DOHH2 (cell line): Measurements from ENCODE around the gene CRCP.
"Not testable (repeated sequence)": the region's sequence is repeated elsewhere in the genome, so short reads cannot be mapped to it uniquely, and the experiment has no call there.

Experiments used
- H3F3A ChIP-seq: fragments of 200-600 bp; sonication (generic), shearing (Covaris generic); 2 replicates; pipeline ENCODE4 v1.6.0; 2016; ENCODE audit warnings: antibody characterized with exemption, mild to moderate bottlenecking; ENCODE audit not compliant: control insufficient read depth, insufficient read depth
- H3K27ac ChIP-seq: fragments of 200-600 bp; sonication (generic); 2 replicates; pipeline ENCODE4 v1.5.1; 2014; ENCODE audit warnings: low read depth, mild to moderate bottlenecking, low read length, moderate library complexity
- H3K27me3 ChIP-seq: fragments of 200-600 bp; sonication (generic); 2 replicates; pipeline ENCODE4 v1.6.1; 2014; ENCODE audit warnings: mild to moderate bottlenecking, low read length, mixed read lengths; ENCODE audit not compliant: control insufficient read depth
- H3K36me3 ChIP-seq: fragments of 200-600 bp; sonication (generic); 2 replicates; pipeline ENCODE4 v1.6.1; 2014; ENCODE audit warnings: mild to moderate bottlenecking, low read length, moderate library complexity, mixed read lengths; ENCODE audit not compliant: control insufficient read depth
- H3K4me1 ChIP-seq: fragments of 200-600 bp; sonication (generic); 2 replicates; pipeline ENCODE4 v1.6.1; 2014; ENCODE audit warnings: mild to moderate bottlenecking, low read length, mixed read lengths; ENCODE audit not compliant: control insufficient read depth
- H3K4me2 ChIP-seq: fragments of 200-600 bp; sonication (generic); 2 replicates; pipeline ENCODE4 v1.6.0; 2014; ENCODE audit warnings: mild to moderate bottlenecking, low read length, moderate library complexity
- H3K4me3 ChIP-seq: fragments of 200-600 bp; sonication (generic); 2 replicates; pipeline ENCODE4 v1.5.1; 2014; ENCODE audit warnings: mild to moderate bottlenecking, low read length, mixed read lengths
- H3K79me2 ChIP-seq: fragments of 200-600 bp; sonication (generic); 2 replicates; pipeline ENCODE4 v1.6.1; 2014; ENCODE audit warnings: mild to moderate bottlenecking, low read length, mixed read lengths; ENCODE audit not compliant: control insufficient read depth
- H3K9me2 ChIP-seq: fragments of 200-600 bp; sonication (generic); replicated peaks from 2 replicates; pipeline ENCODE4 v1.6.1; 2014; ENCODE audit warnings: mild to moderate bottlenecking, low read length, mixed read lengths; ENCODE audit not compliant: control insufficient read depth
- H3K9me3 ChIP-seq: fragments of 200-600 bp; sonication (generic); 2 replicates; pipeline ENCODE4 v1.6.1; 2014; ENCODE audit warnings: antibody characterized with exemption, low read length, mixed read lengths; ENCODE audit not compliant: control insufficient read depth, insufficient read depth
- H4K20me1 ChIP-seq: fragments of 200-600 bp; sonication (generic); 2 replicates; pipeline ENCODE4 v1.6.0; 2014; ENCODE audit warnings: low read depth, mild to moderate bottlenecking, antibody characterized with exemption, low read length, moderate library complexity; ENCODE audit not compliant: control insufficient read depth, insufficient read depth
- CTCF ChIP-seq: fragments of 200-600 bp; sonication (generic); IDR thresholded peaks from one replicate; pipeline ENCODE4 v1.5.1; 2014; ENCODE audit warnings: antibody characterized with exemption, mild to moderate bottlenecking, low read depth, low read length; ENCODE audit not compliant: poor library complexity, severe bottlenecking
- EZH2phosphoT487 ChIP-seq: fragments of 200-600 bp; sonication (generic); IDR thresholded peaks from 2 replicates; pipeline ENCODE4 v1.6.1; 2017; ENCODE audit warnings: borderline replicate concordance, mild to moderate bottlenecking, antibody characterized with exemption, low read length, moderate library complexity, mixed read lengths

CRCP gene

GRCh38 chr7:66118603-66119002, 4.0 kb downstream of the CRCP start:
- no peaks in the 10 kb centered on the region for H3K27me3 ChIP-seq
- peaks cover 63% of the 10 kb centered on the region for H3K36me3 ChIP-seq
- no peaks in the 10 kb centered on the region for H3K9me3 ChIP-seq
- H4K20me1 ChIP-seq: peaks cover 38% of the 10 kb centered on the region
- no peak overlapping the region for H3K27ac ChIP-seq
- no peak overlapping the region for H3K4me3 ChIP-seq
- peaks cover 38% of the 10 kb centered on the region for H3K4me1 ChIP-seq
- H3F3A ChIP-seq: 0 out of 2 replicates have a peak, but pooled peaks cover 2% of the 10 kb centered on the region
- peaks cover 94% of the 10 kb centered on the region for H3K79me2 ChIP-seq
- no peaks in the 10 kb centered on the region for H3K9me2 ChIP-seq
- H3K4me2 ChIP-seq: peak overlapping the region; percentile 38; the same call in 1 of the 2 replicates
- no peak for TF ChIP-seq CTCF
- no peak for TF ChIP-seq EZH2phosphoT487

GRCh38 chr7:66119245-66119850, 4.7 kb downstream of the CRCP start:
- TF ChIP-seq CTCF: no peak
- TF ChIP-seq EZH2phosphoT487: no peak
- H3K9me2 ChIP-seq: no peaks in the 10 kb centered on the region
- no peaks in the 10 kb centered on the region for H3K27me3 ChIP-seq
- peaks cover 63% of the 10 kb centered on the region for H3K36me3 ChIP-seq
- H4K20me1 ChIP-seq: peaks cover 38% of the 10 kb centered on the region
- H3F3A ChIP-seq: 0 out of 2 replicates have a peak, but pooled peaks cover 2% of the 10 kb centered on the region
- H3K4me2 ChIP-seq: no peak overlapping the region
- H3K4me1 ChIP-seq: peaks cover 33% of the 10 kb centered on the region
- peaks cover 99% of the 10 kb centered on the region for H3K79me2 ChIP-seq
- H3K27ac ChIP-seq: no peak overlapping the region
- no peaks in the 10 kb centered on the region for H3K9me3 ChIP-seq
- H3K4me3 ChIP-seq: no peak overlapping the region

- Histone ChIP-seq H4K20me1 (peaks cover 31% of the 10 kb centered on the region), H3K79me2 (peaks cover 99% of the 10 kb centered on the region), H3K27ac (no peak overlapping the region)
These were observed 8.5 kb downstream of the CRCP start for GRCh38 chr7:66123175-66123528.

GRCh38 chr7:66124569-66124861, 9.9 kb downstream of the CRCP start:
- peaks cover 21% of the 10 kb centered on the region for H4K20me1 ChIP-seq
- peaks cover 99% of the 10 kb centered on the region for H3K79me2 ChIP-seq
- H3K4me2 ChIP-seq, H3K27ac ChIP-seq, H3F3A ChIP-seq, H3K9me3 ChIP-seq, H3K4me1 ChIP-seq, H3K9me2 ChIP-seq, H3K27me3 ChIP-seq, H3K4me3 ChIP-seq: not testable (repeated sequence)
- peaks cover 29% of the 10 kb centered on the region for H3K36me3 ChIP-seq

More at GRCh38 chr7:66123175-66123528, 8.5 kb downstream of the CRCP start:
- H3K9me2 ChIP-seq: no peaks in the 10 kb centered on the region
- H3K4me2 ChIP-seq: no peak overlapping the region
- peaks cover 2% of the 10 kb centered on the region; the same call in 1 of the 2 replicates for H3F3A ChIP-seq
- peaks cover 7% of the 10 kb centered on the region for H3K4me1 ChIP-seq
- no peaks in the 10 kb centered on the region for H3K9me3 ChIP-seq
- H3K27me3 ChIP-seq: no peaks in the 10 kb centered on the region
- TF ChIP-seq EZH2phosphoT487: no peak
- peaks cover 40% of the 10 kb centered on the region for H3K36me3 ChIP-seq
- H3K4me3 ChIP-seq: no peak overlapping the region
